GM18508 (cell line): Measurements from ENCODE around the gene TMEM150C.
"Not testable (repeated sequence)": the region's sequence is repeated elsewhere in the genome, so short reads cannot be mapped to it uniquely, and the experiment has no call there.

ENCODE experiments used
- ATAC-seq: cut with Tn5 transposase; IDR thresholded peaks from one replicate; pipeline ENCODE4 v1.9.1; 2021; ENCODE audit warnings: moderate number of reproducible peaks; ENCODE audit not compliant: insufficient read depth, unreplicated experiment

Gene TMEM150C

GRCh38 chr4:82577451-82577850 lies 15.7 kb upstream of the TMEM150C start:
- no peak for ATAC-seq

- ATAC-seq = no peak
Observed at GRCh38 chr4:82569727-82570126, 7.9 kb upstream of the TMEM150C start.

- no peak for ATAC-seq
Observed at GRCh38 chr4:82569076-82569475, 7.3 kb upstream of the TMEM150C start.

- no peak for ATAC-seq
Observed at GRCh38 chr4:82567444-82567843, 5.7 kb upstream of the TMEM150C start.

GRCh38 chr4:82562564-82562854 lies 721 bp upstream of the TMEM150C start:
- ATAC-seq = no peak

- ATAC-seq = no peak
Observed at GRCh38 chr4:82560853-82561785, 669 bp downstream of the TMEM150C start.

- ATAC-seq = no peak
Observed at GRCh38 chr4:82559735-82560120, 2.1 kb downstream of the TMEM150C start.

GRCh38 chr4:82559090-82559734 lies 2.6 kb downstream of the TMEM150C start:
- ATAC-seq = not testable (repeated sequence)

- ATAC-seq = no peak
Observed at GRCh38 chr4:82555276-82555675, 6.5 kb downstream of the TMEM150C start.

- ATAC-seq = no peak
Observed at GRCh38 chr4:82553020-82553419, 8.8 kb downstream of the TMEM150C start.

GRCh38 chr4:82551734-82552133 lies 10.1 kb downstream of the TMEM150C start:
- no peak for ATAC-seq

GRCh38 chr4:82547850-82548249 lies 13.9 kb downstream of the TMEM150C start:
- not testable (repeated sequence) for ATAC-seq

GRCh38 chr4:82543131-82543530 lies 18.7 kb downstream of the TMEM150C start:
- no peak for ATAC-seq

GRCh38 chr4:82542642-82543041 lies 19.1 kb downstream of the TMEM150C start:
- ATAC-seq = no peak

- no peak for ATAC-seq
Observed at GRCh38 chr4:82529322-82529721, 32.5 kb downstream of the TMEM150C start.

GRCh38 chr4:82528868-82529267 lies 32.9 kb downstream of the TMEM150C start:
- no peak for ATAC-seq

- ATAC-seq = no peak
Observed at GRCh38 chr4:82528074-82528473, 33.7 kb downstream of the TMEM150C start.

GRCh38 chr4:82525307-82525911 lies 36.4 kb downstream of the TMEM150C start:
- ATAC-seq = no peak

- ATAC-seq = no peak
Observed at GRCh38 chr4:82524570-82525152, 37.1 kb downstream of the TMEM150C start.

GRCh38 chr4:82523179-82523578 lies 38.6 kb downstream of the TMEM150C start:
- no peak for ATAC-seq

- no peak for ATAC-seq
Observed at GRCh38 chr4:82522472-82522871, 39.3 kb downstream of the TMEM150C start.
